BJ (cell line): ENCODE measurements around the gene KIAA0825. TPM values are rescaled to one million over a fixed set of nuclear protein-coding genes. Genes with fewer than 3 reads are reported as not detected.

Experiments
- CTCF ChIA-PET: fragments of 350-600 bp; formaldehyde crosslinking; extraction: SDS; loops from one replicate; lab custom pipeline; 2021; ENCODE audit warnings: antibody characterized with exemption, inconsistent platforms; lab: Yijun Ruan, JAX
- POLR2A ChIA-PET: fragments of 300-600 bp; sonication (Branson Sonifier 250); formaldehyde crosslinking; extraction: SDS; loops from one replicate; lab custom pipeline; 2021; ENCODE audit warnings: antibody characterized with exemption; lab: Charles Lee
- DNase-seq: peaks from one replicate; pipeline ENCODE4 v3.0.0-alpha.2; 2011; ENCODE audit warnings: low read depth
- H3K27me3 ChIP-seq: 2 replicates; pipeline ENCODE4 v1.6.0; 2011; ENCODE audit warnings: low read length; ENCODE audit not compliant: control insufficient read depth, insufficient read depth
- H3K36me3 ChIP-seq: 2 replicates; pipeline ENCODE4 v1.5.1; 2011; ENCODE audit warnings: low read length; ENCODE audit not compliant: control insufficient read depth, insufficient read depth
- H3K4me3 ChIP-seq: 2 replicates; pipeline ENCODE4 v1.5.1; 2011; ENCODE audit warnings: low read depth, mild to moderate bottlenecking, control low read depth, low read length
- polyA plus RNA-seq: library from polyadenylated mRNA; depleted of rRNA; stranded (reverse); fragments of >200 nt; gene quantifications from 2 replicates; pipeline ENCODE4 v1.2.3, GENCODE V29; 2011
- TF ChIP-seq, protein P1 (sequence below): IDR thresholded peaks from 2 replicates; pipeline ENCODE4 v1.5.1; 2011; ENCODE audit warnings: low read depth, mild to moderate bottlenecking, control low read depth, inconsistent platforms, low read length, moderate library complexity; ENCODE audit not compliant: insufficient read depth

The KIAA0825 gene
- polyA plus RNA-seq, 1 experiment: 0.69 TPM

DNA sequence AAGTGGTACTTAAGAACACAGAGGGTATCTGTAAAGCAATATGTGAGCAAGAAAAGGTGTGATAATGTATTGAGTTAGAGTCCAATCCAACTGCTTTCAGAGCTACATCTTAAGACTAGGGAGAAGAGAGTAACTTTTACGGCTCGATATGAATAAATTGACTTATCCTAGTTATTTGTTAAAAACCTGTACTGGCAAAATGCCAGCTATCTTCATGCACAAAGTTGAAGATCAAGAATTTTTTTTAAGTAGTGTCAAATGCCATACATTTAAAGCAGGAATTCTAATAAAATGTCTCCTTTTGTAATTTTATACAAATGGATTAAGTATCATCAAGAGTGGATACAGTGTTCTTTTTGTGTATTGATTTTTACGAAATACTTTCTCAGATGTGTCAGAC is 305.2 kb downstream of the KIAA0825 start:
- TF ChIP-seq, protein P1, sequence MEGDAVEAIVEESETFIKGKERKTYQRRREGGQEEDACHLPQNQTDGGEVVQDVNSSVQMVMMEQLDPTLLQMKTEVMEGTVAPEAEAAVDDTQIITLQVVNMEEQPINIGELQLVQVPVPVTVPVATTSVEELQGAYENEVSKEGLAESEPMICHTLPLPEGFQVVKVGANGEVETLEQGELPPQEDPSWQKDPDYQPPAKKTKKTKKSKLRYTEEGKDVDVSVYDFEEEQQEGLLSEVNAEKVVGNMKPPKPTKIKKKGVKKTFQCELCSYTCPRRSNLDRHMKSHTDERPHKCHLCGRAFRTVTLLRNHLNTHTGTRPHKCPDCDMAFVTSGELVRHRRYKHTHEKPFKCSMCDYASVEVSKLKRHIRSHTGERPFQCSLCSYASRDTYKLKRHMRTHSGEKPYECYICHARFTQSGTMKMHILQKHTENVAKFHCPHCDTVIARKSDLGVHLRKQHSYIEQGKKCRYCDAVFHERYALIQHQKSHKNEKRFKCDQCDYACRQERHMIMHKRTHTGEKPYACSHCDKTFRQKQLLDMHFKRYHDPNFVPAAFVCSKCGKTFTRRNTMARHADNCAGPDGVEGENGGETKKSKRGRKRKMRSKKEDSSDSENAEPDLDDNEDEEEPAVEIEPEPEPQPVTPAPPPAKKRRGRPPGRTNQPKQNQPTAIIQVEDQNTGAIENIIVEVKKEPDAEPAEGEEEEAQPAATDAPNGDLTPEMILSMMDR: no peak
- ChIA-PET POLR2A (no interaction called here), CTCF (no interaction called here)
- DNase-seq: no peak
- Histone ChIP-seq H3K4me3 (no peak overlapping the region), H3K27me3 (no peaks in the 10 kb centered on the region), H3K36me3 (no peaks in the 10 kb centered on the region)

DNA sequence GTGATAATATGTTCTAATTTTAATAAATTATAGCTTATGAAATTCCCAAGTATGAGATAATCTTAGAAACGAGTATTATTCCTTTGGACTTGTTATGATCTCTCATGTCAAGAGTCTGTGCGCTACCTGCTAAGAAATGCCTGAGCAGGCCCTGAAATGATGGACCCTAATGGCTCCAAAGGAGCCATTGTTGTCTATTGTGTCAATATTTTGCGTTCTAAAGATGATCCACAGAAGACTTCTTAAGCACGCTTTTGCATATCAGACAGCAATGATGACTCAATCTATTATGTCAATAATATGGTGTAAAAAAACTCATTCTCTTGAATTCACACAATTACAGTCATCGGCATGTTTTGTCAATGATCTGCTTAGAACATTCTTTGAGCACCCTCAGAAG is 306.1 kb downstream of the KIAA0825 start:
- CTCF ChIA-PET: no interaction called here
- no peaks in the 10 kb centered on the region for H3K36me3 ChIP-seq

DNA sequence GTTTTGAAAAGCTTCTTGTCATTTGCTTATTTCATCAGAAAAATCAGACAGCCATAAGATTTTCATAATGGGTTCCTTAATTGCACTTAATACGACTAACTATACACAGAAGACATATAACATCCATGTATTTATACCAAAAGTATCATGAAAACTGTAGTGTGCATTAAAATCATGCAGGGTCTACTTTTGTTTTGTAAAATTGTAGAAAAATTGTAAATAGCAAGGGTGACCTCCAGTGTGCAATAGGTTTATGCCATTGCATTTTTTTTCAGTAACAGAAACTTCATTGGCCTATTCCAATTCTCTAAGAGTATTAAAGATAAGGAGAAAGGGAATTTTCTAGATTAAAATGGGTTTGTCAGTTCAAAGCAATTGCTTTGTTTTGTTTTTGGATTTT is 307.6 kb downstream of the KIAA0825 start:
- ChIA-PET CTCF (no interaction called here), POLR2A (no interaction called here)
- no peak for DNase-seq
- Histone ChIP-seq H3K4me3 (no peak overlapping the region), H3K36me3 (no peaks in the 10 kb centered on the region), H3K27me3 (no peaks in the 10 kb centered on the region)
- TF ChIP-seq, protein P1: no peak

More for the DNA sequence above, 306.1 kb downstream of the KIAA0825 start:
- POLR2A ChIA-PET: no interaction called here
- no peak for DNase-seq
- Histone ChIP-seq H3K27me3 (no peaks in the 10 kb centered on the region), H3K4me3 (no peak overlapping the region)
- TF ChIP-seq, protein P1: no peak

DNA sequence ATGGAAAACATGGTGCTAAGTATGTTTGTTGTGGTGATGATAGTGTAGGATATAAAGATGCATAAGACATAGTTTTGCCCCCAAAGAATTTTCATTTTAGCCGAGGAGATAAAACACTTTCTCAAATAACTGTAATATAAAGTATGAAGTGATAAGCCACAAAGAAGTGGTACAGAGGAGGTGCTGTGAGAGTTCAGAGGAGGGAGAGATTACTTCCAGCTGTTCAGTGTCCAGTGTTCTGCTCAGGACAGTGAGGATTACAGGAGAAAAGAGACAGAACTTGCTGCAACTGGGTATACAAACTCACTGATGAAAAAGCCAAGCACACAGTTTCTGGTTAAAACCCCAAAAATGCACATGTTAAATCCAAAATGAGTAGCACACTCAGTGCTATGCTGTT is 309.3 kb downstream of the KIAA0825 start:
- H3K27me3 ChIP-seq: no peaks in the 10 kb centered on the region
- no peaks in the 10 kb centered on the region for H3K36me3 ChIP-seq
- POLR2A ChIA-PET: no interaction called here
- CTCF ChIA-PET: no interaction called here
- DNase-seq: no peak
- H3K4me3 ChIP-seq: no peak overlapping the region
- TF ChIP-seq, protein P1: no peak

DNA sequence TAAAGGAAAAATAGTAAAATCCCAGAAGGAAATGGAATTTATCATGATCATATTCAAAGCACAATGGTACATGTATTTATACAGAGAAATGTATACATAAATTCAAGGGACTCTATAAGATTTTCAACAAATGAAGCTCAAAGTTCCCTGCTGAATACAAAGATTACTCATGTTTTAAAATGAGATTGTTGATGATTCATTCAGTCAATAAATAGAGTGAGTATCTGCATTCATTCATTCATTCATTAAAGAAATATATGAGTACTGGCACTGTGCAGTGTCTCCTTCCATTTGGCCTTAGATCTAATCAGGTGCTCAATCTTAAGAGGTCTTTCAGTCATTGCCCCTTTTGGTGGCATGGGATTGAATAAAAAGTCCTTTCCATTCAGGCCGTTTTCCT is 310.0 kb downstream of the KIAA0825 start:
- Histone ChIP-seq H3K4me3 (no peak overlapping the region), H3K27me3 (no peaks in the 10 kb centered on the region), H3K36me3 (no peaks in the 10 kb centered on the region)
- ChIA-PET CTCF (no interaction called here), POLR2A (no interaction called here)
- TF ChIP-seq, protein P1: no peak
- DNase-seq: no peak
